Neural progenitor cell (in vitro differentiated cells): ENCODE data around the gene PRMT1. TPM values are rescaled to one million over a fixed set of nuclear protein-coding genes. Genes with fewer than 3 reads are reported as not detected.
A peak's percentile ranks its signal among the peaks of the same experiment; 100 is the strongest.

Experiments used
- DNase-seq: peaks from one replicate; pipeline ENCODE4 v3.0.0-alpha.2; 2016; ENCODE audit warnings: low spot score
- H2AFZ ChIP-seq: fragments of 200-600 bp; sonication (generic); replicated peaks from 2 replicates; pipeline ENCODE4 v1.6.1; 2016; ENCODE audit warnings: antibody characterized with exemption
- H3F3A ChIP-seq: fragments of 200-600 bp; sonication (generic); 2 replicates; pipeline ENCODE4 v1.6.1; 2016; ENCODE audit warnings: antibody characterized with exemption, low read depth
- H3K27ac ChIP-seq: fragments of 200-600 bp; sonication (generic); 2 replicates; pipeline ENCODE4 v1.5.1; 2016; ENCODE audit warnings: mild to moderate bottlenecking
- H3K27me3 ChIP-seq: fragments of 200-600 bp; sonication (generic); 2 replicates; pipeline ENCODE4 v1.6.1; 2016; ENCODE audit warnings: mild to moderate bottlenecking, moderate library complexity
- H3K36me3 ChIP-seq: fragments of 200-600 bp; sonication (generic); 2 replicates; pipeline ENCODE4 v1.5.1; 2016
- H3K4me1 ChIP-seq: fragments of 200-600 bp; sonication (generic); 2 replicates; pipeline ENCODE4 v1.6.1; 2016; ENCODE audit warnings: mixed run types
- H3K4me2 ChIP-seq: fragments of 200-600 bp; sonication (generic); 2 replicates; pipeline ENCODE4 v1.6.1; 2016
- H3K4me3 ChIP-seq: fragments of 200-600 bp; sonication (generic); 2 replicates; pipeline ENCODE4 v1.5.1; 2016
- H3K79me2 ChIP-seq: fragments of 200-600 bp; sonication (generic); 2 replicates; pipeline ENCODE4 v1.6.1; 2016; ENCODE audit warnings: low read depth
- H3K9ac ChIP-seq: fragments of 200-600 bp; sonication (generic); 2 replicates; pipeline ENCODE4 v1.6.1; 2016
- H3K9me3 ChIP-seq: fragments of 200-600 bp; sonication (generic); 2 replicates; pipeline ENCODE4 v1.5.1; 2016; ENCODE audit warnings: low read depth
- H4K20me1 ChIP-seq: fragments of 200-600 bp; sonication (generic); 2 replicates; pipeline ENCODE4 v1.6.1; 2016; ENCODE audit warnings: low read depth
- H3K27ac Mint-ChIP-seq: 3 replicates; pipeline ENCODE4 v1.8.0; 2021; ENCODE audit warnings: mixed read lengths
- H3K27me3 Mint-ChIP-seq: 2 replicates; pipeline ENCODE4 v1.8.0; 2022; ENCODE audit warnings: low read depth, mild to moderate bottlenecking, inconsistent platforms, moderate library complexity, mixed read lengths; ENCODE audit not compliant: insufficient read depth
- H3K36me3 Mint-ChIP-seq: 3 replicates; pipeline ENCODE4 v1.8.0; 2021; ENCODE audit warnings: mixed read lengths
- H3K4me1 Mint-ChIP-seq: 3 replicates; pipeline ENCODE4 v1.8.0; 2021; ENCODE audit warnings: mixed read lengths
- H3K4me3 Mint-ChIP-seq: 3 replicates; pipeline ENCODE4 v1.8.0; 2021; ENCODE audit warnings: mild to moderate bottlenecking, moderate library complexity, mixed read lengths
- H3K9me3 Mint-ChIP-seq: 3 replicates; pipeline ENCODE4 v1.8.0; 2020; ENCODE audit warnings: mixed read lengths
- EZH2 ChIP-seq: fragments of 200-600 bp; sonication (generic); IDR thresholded peaks from 2 replicates; pipeline ENCODE4 v1.6.1; 2017; ENCODE audit warnings: antibody characterized with exemption, mild to moderate bottlenecking, moderate library complexity
- EZH2phosphoT487 ChIP-seq: fragments of 200-600 bp; sonication (generic); IDR thresholded peaks from 2 replicates; pipeline ENCODE4 v1.6.1; 2017; ENCODE audit warnings: antibody characterized with exemption
- total RNA-seq: library from RNA; depleted of rRNA; stranded (reverse); fragments of >200 nt; gene quantifications from 2 replicates; pipeline ENCODE4 v1.2.3, GENCODE V29; 2015; ENCODE audit warnings: low replicate concordance
- TF ChIP-seq, protein P1 (sequence below): fragments of 200-600 bp; sonication (generic); IDR thresholded peaks from 2 replicates; pipeline ENCODE4 v1.5.1; 2017; ENCODE audit warnings: antibody characterized with exemption, mild to moderate bottlenecking

PRMT1 gene
- total RNA-seq, 1 donor from 2014 or later, result 480 TPM

- Mint-ChIP-seq H3K4me3 (peak overlapping the region; percentile 9), H3K27me3 (no peaks in the 10 kb centered on the region), H3K36me3 (peaks cover 13% of the 10 kb centered on the region), H3K4me1 (peaks cover 24% of the 10 kb centered on the region), H3K9me3 (no peaks in the 10 kb centered on the region), H3K27ac (no peak overlapping the region)
- H3K36me3 ChIP-seq, result no peaks in the 10 kb centered on the region
- no peak for DNase-seq
- peaks cover 7% of the 10 kb centered on the region for H4K20me1 ChIP-seq
- no peak overlapping the region for H3K9ac ChIP-seq
- TF ChIP-seq EZH2 (no peak), EZH2phosphoT487 (no peak)
- TF ChIP-seq, protein P1, sequence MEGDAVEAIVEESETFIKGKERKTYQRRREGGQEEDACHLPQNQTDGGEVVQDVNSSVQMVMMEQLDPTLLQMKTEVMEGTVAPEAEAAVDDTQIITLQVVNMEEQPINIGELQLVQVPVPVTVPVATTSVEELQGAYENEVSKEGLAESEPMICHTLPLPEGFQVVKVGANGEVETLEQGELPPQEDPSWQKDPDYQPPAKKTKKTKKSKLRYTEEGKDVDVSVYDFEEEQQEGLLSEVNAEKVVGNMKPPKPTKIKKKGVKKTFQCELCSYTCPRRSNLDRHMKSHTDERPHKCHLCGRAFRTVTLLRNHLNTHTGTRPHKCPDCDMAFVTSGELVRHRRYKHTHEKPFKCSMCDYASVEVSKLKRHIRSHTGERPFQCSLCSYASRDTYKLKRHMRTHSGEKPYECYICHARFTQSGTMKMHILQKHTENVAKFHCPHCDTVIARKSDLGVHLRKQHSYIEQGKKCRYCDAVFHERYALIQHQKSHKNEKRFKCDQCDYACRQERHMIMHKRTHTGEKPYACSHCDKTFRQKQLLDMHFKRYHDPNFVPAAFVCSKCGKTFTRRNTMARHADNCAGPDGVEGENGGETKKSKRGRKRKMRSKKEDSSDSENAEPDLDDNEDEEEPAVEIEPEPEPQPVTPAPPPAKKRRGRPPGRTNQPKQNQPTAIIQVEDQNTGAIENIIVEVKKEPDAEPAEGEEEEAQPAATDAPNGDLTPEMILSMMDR, result no peak
- peaks cover 39% of the 10 kb centered on the region for H3F3A ChIP-seq
- H2AFZ ChIP-seq, result no peak overlapping the region
- H3K4me1 ChIP-seq, result peaks cover 7% of the 10 kb centered on the region
- peaks cover 32% of the 10 kb centered on the region for H3K79me2 ChIP-seq
- H3K4me3 ChIP-seq, result no peak overlapping the region
- no peak overlapping the region for H3K27ac ChIP-seq
- no peaks in the 10 kb centered on the region for H3K27me3 ChIP-seq
- H3K9me3 ChIP-seq, result no peaks in the 10 kb centered on the region
- no peak overlapping the region for H3K4me2 ChIP-seq
Observed at GRCh38 chr19:49669516-49669915, 7.6 kb upstream of the PRMT1 start.

GRCh38 chr19:49672131-49672919 lies 4.7 kb upstream of the PRMT1 start:
- H4K20me1 ChIP-seq, result peaks cover 7% of the 10 kb centered on the region
- DNase-seq, result peak; percentile 92
- H3K27me3 ChIP-seq, result no peaks in the 10 kb centered on the region
- Mint-ChIP-seq H3K27me3 (peaks cover 4% of the 10 kb centered on the region), H3K27ac (peak overlapping the region; percentile 30), H3K4me3 (peak overlapping the region; percentile 61), H3K4me1 (peaks cover 21% of the 10 kb centered on the region), H3K9me3 (no peaks in the 10 kb centered on the region), H3K36me3 (peaks cover 12% of the 10 kb centered on the region)
- TF ChIP-seq, protein P1, result peak; percentile 97
- TF ChIP-seq EZH2phosphoT487, result no peak
- peak overlapping the region; percentile 66 for H3K4me2 ChIP-seq
- H2AFZ ChIP-seq, result peak overlapping the region; percentile 10
- H3F3A ChIP-seq, result peaks cover 48% of the 10 kb centered on the region
- H3K9ac ChIP-seq, result no peak overlapping the region
- H3K79me2 ChIP-seq, result peaks cover 8% of the 10 kb centered on the region
- H3K36me3 ChIP-seq, result no peaks in the 10 kb centered on the region
- no peaks in the 10 kb centered on the region for H3K9me3 ChIP-seq
- H3K27ac ChIP-seq, result no peak overlapping the region
- H3K4me1 ChIP-seq, result no peaks in the 10 kb centered on the region
- peak overlapping the region; percentile 33 for H3K4me3 ChIP-seq

GRCh38 chr19:49676136-49676783 lies 811 bp upstream of the PRMT1 start:
- Mint-ChIP-seq H3K36me3 (peaks cover 6% of the 10 kb centered on the region), H3K9me3 (no peaks in the 10 kb centered on the region), H3K4me3 (peak overlapping the region; percentile 97), H3K27ac (peak overlapping the region; percentile 100), H3K4me1 (peaks cover 38% of the 10 kb centered on the region), H3K27me3 (peaks cover 6% of the 10 kb centered on the region)
- Histone ChIP-seq H3K4me1 (peaks cover 22% of the 10 kb centered on the region), H3K9ac (peak overlapping the region; percentile 96), H3K79me2 (peaks cover 42% of the 10 kb centered on the region), H4K20me1 (peaks cover 38% of the 10 kb centered on the region), H3K9me3 (no peaks in the 10 kb centered on the region), H2AFZ (peak overlapping the region; percentile 92), H3K36me3 (peaks cover 4% of the 10 kb centered on the region), H3K27me3 (no peaks in the 10 kb centered on the region), H3K4me3 (peak overlapping the region; percentile 88), H3F3A (peaks cover 76% of the 10 kb centered on the region), H3K4me2 (peak overlapping the region; percentile 77), H3K27ac (peak overlapping the region; percentile 100)
- TF ChIP-seq, protein P1, result no peak
- no peak for TF ChIP-seq EZH2phosphoT487
- no peak for TF ChIP-seq EZH2
- DNase-seq, result peak; percentile 96
